ENCODE data around the gene ACP6. TPM values are rescaled to one million over a fixed set of nuclear protein-coding genes. Genes with fewer than 3 reads are reported as not detected.

ACP6 gene
- total RNA-seq, 1 donor from 2014 or later = 10.5 TPM

GRCh38 chr1:147626739-147627138, 43.6 kb downstream of the ACP6 start:
- ATAC-seq (ENCODE audit: low read depth) (no peak), DNase-seq (no peak)
- H3K27me3 Mint-ChIP-seq = no peaks in the 10 kb centered on the region
- no peak for TF ChIP-seq CTCF (IDR thresholded peaks at IDR 0.05)
- H3K27ac Mint-ChIP-seq = no peak overlapping the region
- CTCF ChIA-PET = interaction anchor here (0.7 to 2.0 kb wide), 10 partner anchors 8 to 133 kb away, joined by 3 to 12 read pairs (median 4); no protein-coding TSS in a partner anchor
- intact Hi-C loops (cut with micrococcal nuclease) = loop anchor here (1.0 kb wide), 1 partner anchor 131 kb away; no protein-coding TSS in a partner anchor
- no peaks in the 10 kb centered on the region for H3K9me3 Mint-ChIP-seq
- no peak overlapping the region for H3K4me3 Mint-ChIP-seq
- POLR2A ChIA-PET = no interaction called here
- H3K4me1 Mint-ChIP-seq = peaks cover 11% of the 10 kb centered on the region
- H3K36me3 Mint-ChIP-seq (ENCODE audit: low read depth) = no peaks in the 10 kb centered on the region

- CTCF ChIA-PET = interaction anchor here (0.9 to 1.8 kb wide), 7 partner anchors 8 to 133 kb away, joined by 4 to 12 read pairs (median 5); no protein-coding TSS in a partner anchor
- H3K36me3 Mint-ChIP-seq (ENCODE audit: low read depth) = no peaks in the 10 kb centered on the region
- intact Hi-C loops (cut with micrococcal nuclease) = no loop called here
- POLR2A ChIA-PET = no interaction called here
- DNase-seq (no peak), ATAC-seq (ENCODE audit: low read depth) (no peak)
- TF ChIP-seq CTCF (IDR thresholded peaks at IDR 0.05) = no peak
- no peaks in the 10 kb centered on the region for H3K9me3 Mint-ChIP-seq
- H3K4me1 Mint-ChIP-seq = peaks cover 11% of the 10 kb centered on the region
- no peak overlapping the region for H3K4me3 Mint-ChIP-seq
- H3K27ac Mint-ChIP-seq = no peak overlapping the region
- no peaks in the 10 kb centered on the region for H3K27me3 Mint-ChIP-seq
These were observed 44.0 kb downstream of the ACP6 start for GRCh38 chr1:147626291-147626690.

GRCh38 chr1:147625362-147625995, 44.8 kb downstream of the ACP6 start:
- intact Hi-C loops (cut with micrococcal nuclease) = no loop called here
- H3K27me3 Mint-ChIP-seq = no peaks in the 10 kb centered on the region
- ChIA-PET CTCF (interaction anchor here (0.9 kb wide), 1 partner anchor 129 kb away, joined by 5 read pairs; no protein-coding TSS in a partner anchor), POLR2A (no interaction called here)
- H3K27ac Mint-ChIP-seq = no peak overlapping the region
- peaks cover 4% of the 10 kb centered on the region for H3K36me3 Mint-ChIP-seq (ENCODE audit: low read depth)
- H3K4me1 Mint-ChIP-seq = peaks cover 11% of the 10 kb centered on the region
- DNase-seq (no peak), ATAC-seq (ENCODE audit: low read depth) (no peak)
- no peak overlapping the region for H3K4me3 Mint-ChIP-seq
- TF ChIP-seq CTCF (IDR thresholded peaks at IDR 0.05) = no peak
- H3K9me3 Mint-ChIP-seq = no peaks in the 10 kb centered on the region

- TF ChIP-seq CTCF (IDR thresholded peaks at IDR 0.05) = no peak
- Mint-ChIP-seq H3K4me3 (no peak overlapping the region), H3K27ac (no peak overlapping the region), H3K4me1 (peaks cover 11% of the 10 kb centered on the region), H3K27me3 (no peaks in the 10 kb centered on the region), H3K36me3 (ENCODE audit: low read depth) (peaks cover 12% of the 10 kb centered on the region), H3K9me3 (no peaks in the 10 kb centered on the region)
- ATAC-seq (ENCODE audit: low read depth) (no peak), DNase-seq (no peak)
- CTCF ChIA-PET = no interaction called here
- POLR2A ChIA-PET = no interaction called here
- intact Hi-C loops (cut with micrococcal nuclease) = no loop called here
These were observed 45.8 kb downstream of the ACP6 start for GRCh38 chr1:147624529-147624928.

GRCh38 chr1:147624011-147624410, 46.3 kb downstream of the ACP6 start:
- Mint-ChIP-seq H3K36me3 (ENCODE audit: low read depth) (peaks cover 13% of the 10 kb centered on the region), H3K4me1 (peaks cover 11% of the 10 kb centered on the region), H3K9me3 (no peaks in the 10 kb centered on the region), H3K27me3 (no peaks in the 10 kb centered on the region), H3K4me3 (no peak overlapping the region), H3K27ac (no peak overlapping the region)
- CTCF ChIA-PET = no interaction called here
- no peak for ATAC-seq (ENCODE audit: low read depth)
- no peak for TF ChIP-seq CTCF (IDR thresholded peaks at IDR 0.05)
- intact Hi-C loops (cut with micrococcal nuclease) = no loop called here
- POLR2A ChIA-PET = no interaction called here
- DNase-seq = no peak

Data from activated B cell treated with CpG ODN at 0.5 μM for 24 hours (primary cell).